Measurements from ENCODE around the gene ZCCHC13. TPM values are rescaled to one million over a fixed set of nuclear protein-coding genes. Genes with fewer than 3 reads are reported as not detected.

Gene ZCCHC13
- total and polyA plus RNA-seq, 9 of the 15 experiments (the other 6 are each of a cell fraction or from before 2014, with no cell fraction given) = not detected

DNA sequence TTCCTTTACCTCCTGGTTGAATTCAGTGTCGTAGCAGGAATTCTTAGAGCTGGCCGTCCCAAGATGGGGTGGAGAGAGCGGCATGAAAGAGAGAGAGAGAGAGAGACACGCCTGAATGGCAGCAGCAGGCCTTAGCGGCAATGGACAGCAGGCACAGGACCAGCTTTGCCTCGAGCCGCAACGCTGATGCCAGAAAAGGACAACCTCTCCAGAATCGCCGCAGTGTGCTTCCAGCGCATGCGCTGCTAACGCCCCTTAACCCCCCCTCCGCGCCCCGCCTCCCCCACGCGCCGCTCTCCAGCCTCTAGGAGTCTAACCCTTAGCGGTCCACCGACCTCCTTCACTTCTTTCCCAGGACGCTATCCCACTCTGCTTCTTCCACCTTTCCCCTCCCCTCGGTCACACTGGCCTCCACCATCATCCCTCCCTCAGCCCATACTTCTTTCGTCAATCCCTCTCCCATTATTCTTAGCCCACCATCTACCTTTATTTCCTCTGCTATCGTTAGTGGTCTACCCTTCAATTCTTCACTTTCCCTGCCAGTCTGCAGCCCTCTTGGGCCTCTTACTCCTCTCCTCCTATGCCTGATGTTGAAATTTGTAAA is 10.5 kb upstream of the ZCCHC13 start:
- POLR2A ChIA-PET = no interaction called here
- TF ChIP-seq HMG20A (CRISPR knock-in tag; conservative IDR thresholded peaks at IDR 0.05) (no peak), GTF2E2 (tag; IDR thresholded peaks at IDR 0.05) (no peak), TBL1XR1 (IDR thresholded peaks at IDR 0.05; ENCODE audit: low read length in 2 of 2) (no peak), NONO (IDR thresholded peaks at IDR 0.05; ENCODE audit: low read depth in 2 of 2, low read length in 1 of 2) (no peak), CHD2 (IDR thresholded peaks at IDR 0.05; ENCODE audit: low read depth, low read length) (no peak), MTA1 (IDR thresholded peaks at IDR 0.05; ENCODE audit: borderline replicate concordance) (no peak), LEF1 (IDR thresholded peaks at IDR 0.05) (no peak), JUNB (CRISPR knock-in tag; conservative IDR thresholded peaks at IDR 0.05) (no peak), PHB2 (IDR thresholded peaks at IDR 0.05; ENCODE audit: low read depth) (no peak), SMARCA5 (IDR thresholded peaks at IDR 0.05) (no peak), HCFC1 (IDR thresholded peaks at IDR 0.05; ENCODE audit: low read depth, low read length) (no peak), ZSCAN32 (CRISPR knock-in tag; IDR thresholded peaks at IDR 0.05) (no peak), OTX1 (CRISPR knock-in tag; IDR thresholded peaks at IDR 0.05) (no peak), NFYB (IDR thresholded peaks at IDR 0.05; ENCODE audit: extremely low read depth, insufficient read length) (no peak), SMARCB1 (IDR thresholded peaks at IDR 0.05; ENCODE audit: insufficient read length, low read depth) (no peak), ZNF174 (CRISPR knock-in tag; IDR thresholded peaks at IDR 0.05) (no peak), POLR2G (IDR thresholded peaks at IDR 0.05; ENCODE audit: low read depth, low read length) (peak; percentile 39; the same call in 1 of the 2 replicates), MTF1 (CRISPR knock-in tag; IDR thresholded peaks at IDR 0.05; ENCODE audit: borderline replicate concordance) (no peak), BCOR (IDR thresholded peaks at IDR 0.05) (0 out of 2 replicates have a peak, but pooled peaks have one; percentile 13), ZNF695 (CRISPR knock-in tag; IDR thresholded peaks at IDR 0.05) (no peak), POU5F1 (IDR thresholded peaks at IDR 0.05; ENCODE audit: borderline replicate concordance, low read depth, low read length, partially characterized antibody) (no peak), DDX20 (tag; IDR thresholded peaks at IDR 0.05; ENCODE audit: low read depth) (no peak), ZC3H11A (IDR thresholded peaks at IDR 0.05; ENCODE audit: low read depth, low read length) (no peak), PHF21A (IDR thresholded peaks at IDR 0.05; ENCODE audit: borderline replicate concordance, low read depth) (no peak), MED1 (CRISPR knock-in tag; IDR thresholded peaks at IDR 0.05; ENCODE audit: borderline replicate concordance) (no peak)
- TF ChIP-seq, protein P1, sequence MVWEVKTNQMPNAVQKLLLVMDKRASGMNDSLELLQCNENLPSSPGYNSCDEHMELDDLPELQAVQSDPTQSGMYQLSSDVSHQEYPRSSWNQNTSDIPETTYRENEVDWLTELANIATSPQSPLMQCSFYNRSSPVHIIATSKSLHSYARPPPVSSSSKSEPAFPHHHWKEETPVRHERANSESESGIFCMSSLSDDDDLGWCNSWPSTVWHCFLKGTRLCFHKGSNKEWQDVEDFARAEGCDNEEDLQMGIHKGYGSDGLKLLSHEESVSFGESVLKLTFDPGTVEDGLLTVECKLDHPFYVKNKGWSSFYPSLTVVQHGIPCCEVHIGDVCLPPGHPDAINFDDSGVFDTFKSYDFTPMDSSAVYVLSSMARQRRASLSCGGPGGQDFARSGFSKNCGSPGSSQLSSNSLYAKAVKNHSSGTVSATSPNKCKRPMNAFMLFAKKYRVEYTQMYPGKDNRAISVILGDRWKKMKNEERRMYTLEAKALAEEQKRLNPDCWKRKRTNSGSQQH (CRISPR knock-in tag; IDR thresholded peaks at IDR 0.05) = no peak

More for the DNA sequence above, 10.5 kb upstream of the ZCCHC13 start:
- H4K20me1 ChIP-seq (replicated peaks; ENCODE audit: control insufficient read depth, insufficient read depth, low read length) = 0 out of 2 replicates have a peak, but pooled peaks cover 2% of the 10 kb centered on the region
- peak overlapping the region; percentile 93 for H2AFZ ChIP-seq (ENCODE audit: low read depth, low read length)
- peak overlapping the region; percentile 63 for H3K4me3 ChIP-seq
- in situ Hi-C loops (cut with MboI) = no loop called here
- WGBS (ENCODE audit: insufficient coverage, low coverage, missing lambda C conversion rate) = 3% methylated on average over 11 of the region's 25 CpGs
- peak overlapping the region; percentile 99 for H3K4me2 ChIP-seq (ENCODE audit: insufficient read depth, low read length)
- DNase-seq (ENCODE audit: extremely low read depth in 1 of 4, low spot score in 3 of 4) (peak; percentile 79 to 83 (median 82)), FAIRE-seq (peak; percentile 71), ATAC-seq (peak; percentile 73)
- H3K9me3 ChIP-seq (replicated peaks; ENCODE audit: control insufficient read depth, insufficient read depth, low read depth, low read length) = no peaks in the 10 kb centered on the region
- peak overlapping the region; percentile 86 to 98; a peak in 3 of 4 replicates for H3K9ac ChIP-seq (ENCODE audit: insufficient read depth in 1 of 2, low read depth in 2 of 2, low read length in 2 of 2)
- BruUV-seq (replicated peaks) = no TSS peak
- peaks cover 6% of the 10 kb centered on the region; the same call in 1 of the 3 replicates for H3K36me3 ChIP-seq (ENCODE audit: control insufficient read depth, insufficient read depth, low read length)
- H3K27ac ChIP-seq (ENCODE audit: extremely low read depth, low read depth, low read length) = no peak overlapping the region
- no peaks in the 10 kb centered on the region for H3K27me3 ChIP-seq (ENCODE audit: control insufficient read depth in 2 of 2, insufficient read depth in 2 of 2, low read length in 2 of 2)
- peaks cover 0 to 2% of the 10 kb centered on the region in 2 experiments; a peak in 2 of 5 replicates for H3K4me1 ChIP-seq (replicated peaks in 1 of 2; ENCODE audit: control insufficient read depth in 2 of 2, insufficient read depth in 2 of 2, low read length in 2 of 2)
- H3K79me2 ChIP-seq (ENCODE audit: control insufficient read depth, insufficient read depth, low read length) = peaks cover 42% of the 10 kb centered on the region
- intact Hi-C loops (cut with micrococcal nuclease) = loop anchor here (1.0 to 10.0 kb wide), 4 partner anchors 43 to 438 kb away; no protein-coding TSS in a partner anchor
- CTCF ChIA-PET (ENCODE audit: low intra/inter-chr PET ratio) = no interaction called here
- H3K9me1 ChIP-seq (ENCODE audit: control insufficient read depth, insufficient read depth, low read length) = no peaks in the 10 kb centered on the region

Data from K562 (cell line).